ENCODE results near the gene DLEC1.

DLEC1 gene

GRCh38 chr3:38018296-38019266 is 20.4 kb upstream of the DLEC1 start:
- H3K4me3 ChIP-seq (ENCODE audit: control insufficient read depth, low read depth, low read length), result no peak overlapping the region
- no peak for DNase-seq (ENCODE audit: low read depth)
- no peak for TF ChIP-seq CTCF (conservative IDR thresholded peaks at IDR 0.05; ENCODE audit: control insufficient read depth, insufficient read depth, low read depth, low read length)

DNA sequence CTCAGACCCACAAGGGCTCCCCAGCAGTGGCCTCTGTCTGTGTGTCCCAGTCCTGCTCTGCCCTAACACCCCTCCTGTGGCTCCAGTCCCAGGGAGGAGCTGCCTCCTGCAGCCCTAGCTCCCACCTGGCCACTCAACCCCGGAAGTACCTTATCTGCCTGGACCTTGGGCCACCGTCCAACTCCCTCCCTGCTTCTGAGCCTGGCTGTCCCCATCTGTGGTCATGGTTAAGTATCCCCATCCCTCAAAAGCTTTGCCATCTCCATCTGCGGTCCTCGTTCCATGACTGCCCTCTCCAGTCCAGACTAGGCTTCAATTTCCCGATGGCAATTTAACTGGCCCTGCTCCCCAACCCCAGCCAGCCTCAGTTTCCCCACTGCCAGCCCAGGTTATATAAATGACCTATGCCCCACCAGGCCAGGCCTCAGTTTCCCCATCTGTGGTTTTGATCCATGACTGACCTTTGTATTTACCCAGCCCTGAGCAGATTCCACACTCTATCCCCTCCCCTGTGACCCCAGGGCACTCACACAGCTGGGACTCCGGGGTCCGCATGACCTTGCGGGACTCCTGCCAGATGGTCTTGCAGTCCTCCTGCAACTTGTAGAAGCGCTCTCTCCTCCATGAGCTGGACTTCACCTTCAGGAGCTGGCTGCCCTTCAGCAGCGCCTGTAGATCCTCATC is 19.2 kb upstream of the DLEC1 start:
- no peak overlapping the region for H3K4me3 ChIP-seq (ENCODE audit: control insufficient read depth, low read depth, low read length)
- no peak for TF ChIP-seq CTCF (conservative IDR thresholded peaks at IDR 0.05; ENCODE audit: control insufficient read depth, insufficient read depth, low read depth, low read length)
- DNase-seq (ENCODE audit: low read depth), result no peak

DNA sequence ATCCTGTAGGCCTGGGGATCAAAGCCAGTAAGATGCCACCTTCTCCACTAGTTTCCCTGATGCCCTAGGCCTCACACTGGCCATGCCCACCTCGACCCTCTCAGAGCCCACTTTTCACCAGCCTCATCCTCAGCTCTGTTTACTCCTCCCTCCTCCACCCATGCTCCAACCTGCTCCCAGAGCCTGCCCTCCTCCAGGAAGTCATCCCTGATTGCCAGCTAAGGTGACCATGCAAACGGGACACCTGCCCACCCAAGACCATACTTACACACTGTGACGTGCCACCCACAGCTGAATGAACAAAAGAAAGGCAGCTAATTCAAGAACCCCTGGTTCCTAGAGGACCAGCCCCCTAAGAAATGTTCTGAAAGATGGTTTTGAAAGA is 18.7 kb upstream of the DLEC1 start:
- no peak overlapping the region for H3K4me3 ChIP-seq (ENCODE audit: control insufficient read depth, low read depth, low read length)
- DNase-seq (ENCODE audit: low read depth), result no peak
- TF ChIP-seq CTCF (conservative IDR thresholded peaks at IDR 0.05; ENCODE audit: control insufficient read depth, insufficient read depth, low read depth, low read length), result no peak

- no peak for DNase-seq (ENCODE audit: low read depth)
- no peak for TF ChIP-seq CTCF (conservative IDR thresholded peaks at IDR 0.05; ENCODE audit: control insufficient read depth, insufficient read depth, low read depth, low read length)
- H3K4me3 ChIP-seq (ENCODE audit: control insufficient read depth, low read depth, low read length), result no peak overlapping the region
These were observed 17.8 kb upstream of the DLEC1 start for GRCh38 chr3:38021196-38021595.

DNA sequence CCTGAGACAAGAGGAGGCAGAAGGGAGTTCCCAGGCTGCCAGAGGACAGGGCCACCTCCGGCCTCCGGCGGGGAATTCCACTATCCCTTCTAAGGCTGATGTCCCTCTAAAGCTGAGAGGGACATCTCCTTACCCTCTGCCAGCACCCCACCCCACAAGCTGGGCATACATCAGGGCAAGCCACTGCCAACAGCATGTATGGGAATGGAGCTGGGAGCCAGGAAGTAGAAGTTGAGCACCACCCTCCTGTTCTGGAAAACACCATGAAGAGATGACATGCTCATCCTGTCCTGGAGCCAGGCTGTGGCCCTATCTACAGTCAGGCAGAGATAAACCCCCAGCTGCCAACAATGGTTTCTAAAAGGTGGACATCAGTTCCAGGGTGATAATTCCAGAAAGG is 16.7 kb upstream of the DLEC1 start:
- no peak for TF ChIP-seq CTCF (conservative IDR thresholded peaks at IDR 0.05; ENCODE audit: control insufficient read depth, insufficient read depth, low read depth, low read length)
- no peak overlapping the region for H3K4me3 ChIP-seq (ENCODE audit: control insufficient read depth, low read depth, low read length)
- DNase-seq (ENCODE audit: low read depth), result no peak

- DNase-seq (ENCODE audit: low read depth), result no peak
- H3K4me3 ChIP-seq (ENCODE audit: control insufficient read depth, low read depth, low read length), result no peak overlapping the region
- no peak for TF ChIP-seq CTCF (conservative IDR thresholded peaks at IDR 0.05; ENCODE audit: control insufficient read depth, insufficient read depth, low read depth, low read length)
These were observed 15.9 kb upstream of the DLEC1 start for GRCh38 chr3:38022896-38023709.

Data from fibroblast of mammary gland (primary cell).